ENCODE results near the gene STX1A. TPM values are rescaled to one million over a fixed set of nuclear protein-coding genes. Genes with fewer than 3 reads are reported as not detected.
A peak's percentile ranks its signal among the peaks of the same experiment; 100 is the strongest.

The STX1A gene
- total and polyA plus RNA-seq, 2 of the 13 experiments (the other 11 are each of a cell fraction or from before 2014, with no cell fraction given) = 6.1 to 12.2 TPM

- Histone ChIP-seq H2AFZ (ENCODE audit: low read length) (no peak overlapping the region), H3K4me3 (replicated peaks in 1 of 3; ENCODE audit: insufficient read depth in 1 of 3, low read depth in 2 of 3, low read length in 3 of 3) (peak overlapping the region; percentile 77 to 97 (median 92); a peak in 5 of 6 replicates), H3K4me2 (ENCODE audit: low read depth, low read length) (peak overlapping the region; percentile 91), H3K9me3 (ENCODE audit: low read length) (no peaks in the 10 kb centered on the region), H3K36me3 (replicated peaks in 1 of 2; ENCODE audit: control insufficient read depth in 1 of 2, insufficient read depth in 2 of 2, low read length in 2 of 2) (peaks cover 0 to 9% of the 10 kb centered on the region in 2 experiments; a peak in 1 of 5 replicates), H3K4me1 (ENCODE audit: insufficient read depth, low read length) (peaks cover 32% of the 10 kb centered on the region), H3K27ac (ENCODE audit: extremely low read length, insufficient read depth, low read length) (no peak overlapping the region), H3K27me3 (ENCODE audit: control insufficient read depth in 1 of 2, insufficient read depth in 2 of 2, low read length in 2 of 2) (no peaks in the 10 kb centered on the region), H4K20me1 (ENCODE audit: insufficient read depth, low read length) (no peaks in the 10 kb centered on the region), H3K79me2 (ENCODE audit: insufficient read depth, low read length) (no peaks in the 10 kb centered on the region), H3K9ac (ENCODE audit: insufficient read depth, low read depth, low read length) (peak overlapping the region; percentile 73; the same call in 1 of the 2 replicates)
- no peak for TF ChIP-seq ZNF317 (CRISPR knock-in tag; IDR thresholded peaks at IDR 0.05)
- peak; percentile 3 for TF ChIP-seq ZNF407 (CRISPR knock-in tag; IDR thresholded peaks at IDR 0.05; ENCODE audit: not compliant biosample characterization)
- TF ChIP-seq, protein P1, sequence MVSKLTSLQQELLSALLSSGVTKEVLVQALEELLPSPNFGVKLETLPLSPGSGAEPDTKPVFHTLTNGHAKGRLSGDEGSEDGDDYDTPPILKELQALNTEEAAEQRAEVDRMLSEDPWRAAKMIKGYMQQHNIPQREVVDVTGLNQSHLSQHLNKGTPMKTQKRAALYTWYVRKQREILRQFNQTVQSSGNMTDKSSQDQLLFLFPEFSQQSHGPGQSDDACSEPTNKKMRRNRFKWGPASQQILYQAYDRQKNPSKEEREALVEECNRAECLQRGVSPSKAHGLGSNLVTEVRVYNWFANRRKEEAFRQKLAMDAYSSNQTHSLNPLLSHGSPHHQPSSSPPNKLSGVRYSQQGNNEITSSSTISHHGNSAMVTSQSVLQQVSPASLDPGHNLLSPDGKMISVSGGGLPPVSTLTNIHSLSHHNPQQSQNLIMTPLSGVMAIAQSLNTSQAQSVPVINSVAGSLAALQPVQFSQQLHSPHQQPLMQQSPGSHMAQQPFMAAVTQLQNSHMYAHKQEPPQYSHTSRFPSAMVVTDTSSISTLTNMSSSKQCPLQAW (CRISPR knock-in tag; IDR thresholded peaks at IDR 0.05) = 0 out of 2 replicates have a peak, but pooled peaks have one; percentile 20
- TF ChIP-seq CCDC6 (CRISPR knock-in tag; IDR thresholded peaks at IDR 0.05) = 0 out of 2 replicates have a peak, but pooled peaks have one; percentile 6
- TF ChIP-seq GTF2F1 (IDR thresholded peaks at IDR 0.05; ENCODE audit: low read length) = no peak
- in situ Hi-C loops (cut with HindIII; ENCODE audit: extremely low pct_ligation_motif_present, low pct_unique_long_range_greater_than_20kb) (no loop called here), intact Hi-C loops (cut with micrococcal nuclease; ENCODE audit: unreplicated experiment) (no loop called here)
- no TSS peak for BruUV-seq (replicated peaks)
- 48% methylated on average over 6 of the region's 17 CpGs for WGBS (ENCODE audit: low lambda C conversion rate)
- ChIA-PET CTCF (ENCODE audit: low intra/inter-chr PET ratio, low total read pairs) (no interaction called here), POLR2A (interaction anchor here (0.6 to 1.7 kb wide), 6 partner anchors 9 to 270 kb away, joined by 3 to 6 read pairs (median 4); partner anchors contain the start of gene MLXIPL)
- ATAC-seq (no peak), DNase-seq (ENCODE audit: low spot score) (no peak), FAIRE-seq (no peak)
Measured at GRCh38 chr7:73737491-73738219, 18.2 kb upstream of the STX1A start.
